Parathyroid adenoma (tissue), 2 donors: ENCODE data around the gene NPIPB6.

Experiments used
- H2AFZ ChIP-seq: fragments of 300-600 bp; sonication (generic); one replicate; pipeline ENCODE4 v1.7.0; 2017; ENCODE audit warnings: antibody characterized with exemption, mild to moderate bottlenecking
- H3K27ac ChIP-seq: fragments of 300-600 bp; sonication (generic); one replicate; pipeline ENCODE4 v1.7.0; 2017
- H3K27me3 ChIP-seq: fragments of 300-600 bp; sonication (generic); one replicate; pipeline ENCODE4 v1.7.0; 2017; ENCODE audit warnings: low read length; ENCODE audit not compliant: control insufficient read depth, insufficient read depth
- H3K36me3 ChIP-seq: fragments of 300-600 bp; sonication (generic); one replicate; pipeline ENCODE4 v1.7.0; 2017; ENCODE audit warnings: low read length; ENCODE audit not compliant: control insufficient read depth, insufficient read depth
- H3K4me1 ChIP-seq: fragments of 300-600 bp; sonication (generic); one replicate; pipeline ENCODE4 v1.7.0; 2017; ENCODE audit warnings: control low read depth
- H3K4me2 ChIP-seq: fragments of 300-600 bp; sonication (generic); one replicate; pipeline ENCODE4 v1.7.0; 2017; ENCODE audit warnings: low read length
- H3K4me3 ChIP-seq: fragments of 300-600 bp; sonication (generic); one replicate; pipeline ENCODE4 v1.7.0; 2017; ENCODE audit warnings: low read depth, low read length
- H3K79me2 ChIP-seq: fragments of 300-600 bp; sonication (generic); one replicate; pipeline ENCODE4 v1.7.0; 2017; ENCODE audit warnings: control low read depth
- H3K9ac ChIP-seq: fragments of 300-600 bp; sonication (generic); one replicate; pipeline ENCODE4 v1.7.0; 2017; ENCODE audit warnings: mild to moderate bottlenecking
- H3K9me3 ChIP-seq: fragments of 300-600 bp; sonication (generic); one replicate; pipeline ENCODE4 v1.7.0; 2017; ENCODE audit warnings: low read length; ENCODE audit not compliant: control insufficient read depth
- CTCF ChIP-seq: fragments of 300-600 bp; sonication (generic); IDR thresholded peaks from one replicate; pipeline ENCODE4 v1.7.0; 2017; ENCODE audit warnings: antibody characterized with exemption, mild to moderate bottlenecking
- donor health status: primary hyperparathyroidism.

Gene NPIPB6

DNA sequence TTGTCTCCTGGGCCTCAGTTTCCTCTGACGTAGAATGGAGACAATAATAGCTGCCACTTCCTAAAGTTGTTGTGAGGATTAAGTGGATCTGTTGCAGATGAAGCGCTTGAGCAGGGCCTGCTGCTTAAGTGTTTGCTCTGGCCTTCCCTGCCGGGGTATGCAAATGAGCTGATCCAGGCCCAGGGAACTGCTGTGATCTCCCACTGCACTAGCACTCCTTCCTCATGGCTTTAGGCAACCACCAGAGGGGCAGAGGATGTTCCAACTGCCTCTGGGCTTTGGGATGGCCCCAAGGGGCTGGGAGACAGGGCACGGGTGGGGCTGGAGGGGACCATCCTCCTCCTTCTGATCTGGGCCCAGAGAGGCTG lies 64.8 kb downstream of the NPIPB6 start:
- TF ChIP-seq CTCF: no peak
- Histone ChIP-seq H3K4me3 (no peak overlapping the region), H3K4me1 (peaks cover 2% of the 10 kb centered on the region), H3K27me3 (no peaks in the 10 kb centered on the region), H3K9me3 (no peaks in the 10 kb centered on the region), H3K79me2 (no peaks in the 10 kb centered on the region), H3K9ac (no peak overlapping the region), H2AFZ (no peak overlapping the region), H3K27ac (no peak overlapping the region), H3K36me3 (no peaks in the 10 kb centered on the region), H3K4me2 (no peak overlapping the region)

- no peak overlapping the region for H3K4me3 ChIP-seq
- no peak overlapping the region for H3K9ac ChIP-seq
These were observed 65.4 kb downstream of the NPIPB6 start for GRCh38 chr16:28297784-28298510.

DNA sequence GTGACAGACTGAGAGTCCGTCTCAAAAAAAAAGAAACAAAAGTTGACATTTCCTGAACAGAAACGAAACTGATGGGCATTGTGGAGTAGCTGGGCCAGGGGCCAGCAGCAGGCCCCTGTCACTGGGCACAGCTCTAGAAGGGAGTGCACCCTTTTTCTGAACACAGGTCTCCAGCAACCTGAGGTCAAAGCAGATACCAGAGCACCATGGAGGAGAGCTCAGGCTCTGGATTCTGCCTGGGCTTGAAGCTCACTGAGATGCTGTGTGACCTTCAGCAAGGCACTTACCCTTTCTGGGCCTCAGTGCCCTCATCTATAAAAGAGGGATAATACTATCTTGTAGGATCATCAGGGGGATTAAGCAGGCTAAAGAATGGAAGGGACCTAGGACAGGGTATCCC lies 66.0 kb downstream of the NPIPB6 start:
- H2AFZ ChIP-seq: no peak overlapping the region
- H3K27ac ChIP-seq: no peak overlapping the region
- no peaks in the 10 kb centered on the region for H3K79me2 ChIP-seq
- no peak overlapping the region for H3K4me2 ChIP-seq
- H3K36me3 ChIP-seq: no peaks in the 10 kb centered on the region
- no peak overlapping the region for H3K9ac ChIP-seq
- H3K4me1 ChIP-seq: peaks cover 2% of the 10 kb centered on the region
- H3K9me3 ChIP-seq: no peaks in the 10 kb centered on the region
- TF ChIP-seq CTCF: no peak
- no peak overlapping the region for H3K4me3 ChIP-seq
- no peaks in the 10 kb centered on the region for H3K27me3 ChIP-seq

More at GRCh38 chr16:28297784-28298510, 65.4 kb downstream of the NPIPB6 start:
- Histone ChIP-seq H3K9me3 (no peaks in the 10 kb centered on the region), H2AFZ (no peak overlapping the region), H3K4me2 (no peak overlapping the region), H3K27ac (no peak overlapping the region), H3K4me1 (peaks cover 2% of the 10 kb centered on the region), H3K27me3 (no peaks in the 10 kb centered on the region), H3K79me2 (no peaks in the 10 kb centered on the region), H3K36me3 (no peaks in the 10 kb centered on the region)
- TF ChIP-seq CTCF: no peak

DNA sequence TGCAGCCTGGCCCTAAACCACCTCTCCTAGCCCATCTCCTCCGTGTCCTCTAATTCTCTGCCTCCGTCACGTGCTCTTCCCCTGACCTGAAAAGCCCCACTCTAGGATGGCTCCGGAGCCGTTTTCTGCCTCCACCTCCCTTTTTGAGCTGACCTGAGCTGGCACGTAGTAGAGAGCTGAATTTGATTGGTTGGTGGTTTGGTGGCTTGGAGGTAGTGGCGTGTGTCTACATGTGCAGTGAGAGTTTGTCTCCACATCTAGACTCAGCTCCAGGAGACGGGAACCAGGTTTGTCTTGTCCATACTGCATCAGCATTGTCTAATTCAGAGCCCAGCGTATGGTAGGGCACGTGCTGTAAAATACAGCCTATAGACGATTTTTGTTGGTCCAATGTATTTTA lies 68.0 kb downstream of the NPIPB6 start:
- TF ChIP-seq CTCF: no peak
- H3K9me3 ChIP-seq: no peaks in the 10 kb centered on the region
- H3K4me1 ChIP-seq: peaks cover 6% of the 10 kb centered on the region
- H3K27me3 ChIP-seq: no peaks in the 10 kb centered on the region
- no peak overlapping the region for H3K27ac ChIP-seq
- no peak overlapping the region for H3K4me3 ChIP-seq
- H3K79me2 ChIP-seq: no peaks in the 10 kb centered on the region
- no peak overlapping the region for H3K4me2 ChIP-seq
- H2AFZ ChIP-seq: no peak overlapping the region
- H3K9ac ChIP-seq: no peak overlapping the region
- no peaks in the 10 kb centered on the region for H3K36me3 ChIP-seq

DNA sequence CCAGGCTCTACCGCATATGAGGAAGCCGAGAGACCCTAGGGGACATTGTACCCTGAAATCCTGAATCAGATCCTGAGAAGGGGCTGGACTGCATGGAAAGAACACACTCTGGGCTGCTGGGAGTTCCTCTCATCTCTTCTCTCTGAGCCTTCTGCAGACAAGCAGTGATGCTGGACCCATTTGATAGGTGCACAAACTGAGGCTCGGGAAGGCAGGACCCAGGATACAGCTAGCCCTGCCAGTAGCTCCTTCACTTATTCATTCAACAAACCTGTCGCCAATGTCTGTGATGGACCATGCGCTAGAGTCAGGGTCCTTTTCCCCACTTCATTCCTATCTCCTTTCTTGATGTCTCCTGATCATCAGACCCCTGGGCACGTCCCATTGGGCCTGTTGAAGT lies 69.1 kb downstream of the NPIPB6 start:
- Histone ChIP-seq H3K9me3 (no peaks in the 10 kb centered on the region), H3K27ac (no peak overlapping the region), H3K36me3 (no peaks in the 10 kb centered on the region), H3K4me1 (peaks cover 6% of the 10 kb centered on the region), H3K79me2 (no peaks in the 10 kb centered on the region), H2AFZ (no peak overlapping the region), H3K27me3 (no peaks in the 10 kb centered on the region), H3K9ac (no peak overlapping the region), H3K4me3 (no peak overlapping the region), H3K4me2 (no peak overlapping the region)
- no peak for TF ChIP-seq CTCF
